IMR-90 (cell line): ENCODE measurements around the gene NDRG2. TPM values are rescaled to one million over a fixed set of nuclear protein-coding genes. Genes with fewer than 3 reads are reported as not detected.

Experiments used
- ATAC-seq: fragments of 200-7000 bp; cut with Tn5 transposase; 2 replicates; pipeline ENCODE4 v1.9.1; 2020; ENCODE audit warnings: low read depth, mild to moderate bottlenecking, moderate library complexity
- BruUV-seq: library from RNA; stranded (reverse); fragments of 400-500 nt; replicated peaks from 2 replicates; lab custom pipeline; 2021; lab: Mats Ljungman, UMichigan
- CTCF ChIA-PET: fragments of 300-600 bp; formaldehyde crosslinking; extraction: SDS; loops from one replicate; lab custom pipeline; 2021; ENCODE audit warnings: antibody characterized with exemption; lab: Yijun Ruan, JAX
- POLR2A ChIA-PET: fragments of 300-600 bp; sonication (Branson Sonifier 250); formaldehyde crosslinking; loops from one replicate; lab custom pipeline; 2022; ENCODE audit warnings: antibody characterized with exemption; ENCODE audit not compliant: unreplicated experiment; lab: Charles Lee
- DNase-seq: peaks from one replicate; pipeline ENCODE4 v3.0.0; 2013
- H2AFZ ChIP-seq: replicated peaks from 2 replicates; pipeline ENCODE3; 2013; ENCODE audit warnings: low read length, mild to moderate bottlenecking; ENCODE audit not compliant: poor library complexity
- H2AK5ac ChIP-seq: 2 replicates; pipeline ENCODE4 v1.6.1; 2013; ENCODE audit warnings: low read depth, low read length, inconsistent platforms
- H2AK9ac ChIP-seq: replicated peaks from 2 replicates; pipeline ENCODE3; 2013; ENCODE audit warnings: mild to moderate bottlenecking, low read depth, low read length, moderate library complexity; ENCODE audit not compliant: poor library complexity
- H2BK120ac ChIP-seq: 2 replicates; pipeline ENCODE4 v1.6.1; 2013; ENCODE audit warnings: low read depth, low read length, inconsistent platforms
- H2BK15ac ChIP-seq: 3 replicates; pipeline ENCODE4 v1.6.1; 2013; ENCODE audit warnings: low read depth, low read length, inconsistent platforms
- H2BK20ac ChIP-seq: 2 replicates; pipeline ENCODE4 v1.6.1; 2013; ENCODE audit warnings: low read depth, mild to moderate bottlenecking, inconsistent platforms, low read length, moderate library complexity
- H2BK5ac ChIP-seq: 2 replicates; pipeline ENCODE4 v1.6.1; 2013; ENCODE audit warnings: mild to moderate bottlenecking, low read depth, low read length, inconsistent platforms; ENCODE audit not compliant: poor library complexity, severe bottlenecking
- H3K14ac ChIP-seq: replicated peaks from 2 replicates; pipeline ENCODE4 v1.6.1; 2013; ENCODE audit warnings: low read depth, low read length, inconsistent platforms
- H3K18ac ChIP-seq: 2 replicates; pipeline ENCODE4 v1.6.1; 2013; ENCODE audit warnings: low read depth, low read length, control low read depth
- H3K23ac ChIP-seq: 2 replicates; pipeline ENCODE4 v1.6.1; 2013; ENCODE audit warnings: low read depth, low read length, inconsistent platforms
- H3K27ac ChIP-seq: 2 replicates; pipeline ENCODE4 v1.5.1; 2013; ENCODE audit warnings: mild to moderate bottlenecking, control low read depth, low read length; ENCODE audit not compliant: insufficient read depth
- H3K27me3 ChIP-seq: 2 replicates; pipeline ENCODE4 v1.6.1; 2013; ENCODE audit warnings: low read length; ENCODE audit not compliant: control insufficient read depth, insufficient read depth
- H3K36me3 ChIP-seq: 2 replicates; pipeline ENCODE4 v1.6.1; 2013; ENCODE audit warnings: low read length, mixed read lengths; ENCODE audit not compliant: control insufficient read depth, insufficient read depth
- H3K4ac ChIP-seq: 2 replicates; pipeline ENCODE4 v1.6.1; 2013; ENCODE audit warnings: low read depth, low read length, inconsistent platforms
- H3K4me1 ChIP-seq: 2 replicates; pipeline ENCODE4 v1.6.1; 2013; ENCODE audit warnings: low read length, mixed read lengths; ENCODE audit not compliant: control insufficient read depth, insufficient read depth
- H3K4me2 ChIP-seq: 2 replicates; pipeline ENCODE4 v1.6.1; 2013; ENCODE audit warnings: low read depth, mild to moderate bottlenecking, control low read depth, low read length, moderate library complexity
- H3K4me3 ChIP-seq: 2 replicates; pipeline ENCODE4 v1.5.1; 2013; ENCODE audit warnings: low read depth, mild to moderate bottlenecking, control low read depth, low read length, moderate library complexity; ENCODE audit not compliant: insufficient read depth
- H3K56ac ChIP-seq: 2 replicates; pipeline ENCODE4 v1.6.1; 2013; ENCODE audit warnings: low read length, inconsistent platforms; ENCODE audit not compliant: insufficient read depth; ENCODE audit errors: extremely low read depth
- H3K79me1 ChIP-seq, 2 experiments: 2 replicates each; pipeline ENCODE4 v1.6.1; 2013; ENCODE audit warnings: low read length in 2 of 2, inconsistent platforms in 1 of 2, low read depth in 1 of 2
- H3K9ac ChIP-seq: 2 replicates; pipeline ENCODE4 v1.6.1; 2013; ENCODE audit warnings: low read depth, low read length, control low read depth
- H3K9me1 ChIP-seq: 2 replicates; pipeline ENCODE4 v1.6.1; 2013; ENCODE audit warnings: low read length, inconsistent platforms; ENCODE audit not compliant: insufficient read depth
- H3K9me3 ChIP-seq: 2 replicates; pipeline ENCODE4 v1.6.1; 2013; ENCODE audit warnings: low read length; ENCODE audit not compliant: control insufficient read depth, insufficient read depth
- H4K20me1 ChIP-seq: 2 replicates; pipeline ENCODE4 v1.6.1; 2013; ENCODE audit warnings: low read length, inconsistent platforms; ENCODE audit not compliant: insufficient read depth
- H4K5ac ChIP-seq: 2 replicates; pipeline ENCODE4 v1.6.1; 2013; ENCODE audit warnings: mild to moderate bottlenecking, low read depth, low read length, control low read depth
- H4K8ac ChIP-seq, 2 experiments: 2 replicates each; pipeline ENCODE4 v1.6.1; 2013; ENCODE audit warnings: low read depth in 2 of 2, low read length in 2 of 2, control low read depth in 1 of 2, inconsistent platforms in 1 of 2
- H4K91ac ChIP-seq: 2 replicates; pipeline ENCODE4 v1.6.1; 2013; ENCODE audit warnings: low read depth, low read length, inconsistent platforms; ENCODE audit not compliant: insufficient read depth
- BHLHE40 ChIP-seq: fragments of 150-350 bp; IDR thresholded peaks from 2 replicates; pipeline ENCODE4 v1.6.1; 2016; ENCODE audit warnings: mild to moderate bottlenecking, low read depth, low read length
- CEBPB ChIP-seq: IDR thresholded peaks from 2 replicates; pipeline ENCODE4 v1.6.1; 2012; ENCODE audit warnings: low read depth, low read length, improper control_type of control experiment
- CHD1 ChIP-seq: IDR thresholded peaks from 2 replicates; pipeline ENCODE4 v1.6.1; 2012; ENCODE audit warnings: low read depth, low read length, improper control_type of control experiment
- CTCF ChIP-seq: conservative IDR thresholded peaks from 2 replicates; pipeline ENCODE4 v1.5.1; 2012; ENCODE audit warnings: mild to moderate bottlenecking, low read depth, low read length, improper control_type of control experiment
- ELK1 ChIP-seq: fragments of 150-350 bp; IDR thresholded peaks from 2 replicates; pipeline ENCODE4 v1.6.1; 2016; ENCODE audit warnings: low read depth, mild to moderate bottlenecking, low read length, moderate library complexity, borderline replicate concordance
- MAFK ChIP-seq: IDR thresholded peaks from 2 replicates; pipeline ENCODE4 v1.6.1; 2012; ENCODE audit warnings: low read depth, low read length, improper control_type of control experiment
- MAZ ChIP-seq: IDR thresholded peaks from 2 replicates; pipeline ENCODE4 v1.6.1; 2012; ENCODE audit warnings: low read depth, mild to moderate bottlenecking, low read length, improper control_type of control experiment, moderate library complexity, borderline replicate concordance
- MXI1 ChIP-seq: IDR thresholded peaks from 2 replicates; pipeline ENCODE4 v1.6.1; 2012; ENCODE audit warnings: low read depth, mild to moderate bottlenecking, low read length, moderate library complexity, borderline replicate concordance
- NFE2L2 ChIP-seq: fragments of 150-350 bp; IDR thresholded peaks from 2 replicates; pipeline ENCODE4 v1.6.1; 2016; ENCODE audit warnings: low read depth, mild to moderate bottlenecking, low read length
- POLR2A ChIP-seq: IDR thresholded peaks from 2 replicates; pipeline ENCODE4 v1.6.1; 2012; ENCODE audit warnings: mild to moderate bottlenecking, low read depth, low read length
- RAD21 ChIP-seq: IDR thresholded peaks from 2 replicates; pipeline ENCODE4 v1.6.1; 2012; ENCODE audit warnings: low read length, improper control_type of control experiment
- RCOR1 ChIP-seq: IDR thresholded peaks from 2 replicates; pipeline ENCODE4 v1.6.1; 2012; ENCODE audit warnings: mild to moderate bottlenecking, low read length, improper control_type of control experiment; ENCODE audit not compliant: insufficient replicate concordance
- RFX5 ChIP-seq: IDR thresholded peaks from 2 replicates; pipeline ENCODE4 v1.8.0; 2012; ENCODE audit warnings: low read depth, mild to moderate bottlenecking, low read length, moderate library complexity
- SMC3 ChIP-seq: fragments of 150-350 bp; IDR thresholded peaks from 2 replicates; pipeline ENCODE4 v1.6.1; 2016; ENCODE audit warnings: low read depth, mild to moderate bottlenecking, antibody characterized with exemption, low read length, moderate library complexity
- WGBS, 2 experiments: methylation state at CpG; one replicate each; pipeline versions ENCODE4 v1.1.5 to v1.1.7; 2013; ENCODE audit warnings: missing lambda C conversion rate in 2 of 2; ENCODE audit not compliant: insufficient read length in 1 of 2; ENCODE audit errors: extremely low coverage in 2 of 2; 5-methylcytosine and 5-hydroxymethylcytosine counted together
- dilution Hi-C: fragments of 300-500 bp; cut with HindIII; formaldehyde crosslinking; loops from one replicate; pipeline ENCODE4 v1.14.3; 2018; ENCODE audit warnings: low sequenced_read_pairs; ENCODE audit not compliant: unreplicated experiment
- in situ Hi-C: fragments of 300-500 bp; cut with MboI; formaldehyde crosslinking; loops from 3 replicates; pipeline ENCODE4 v1.14.3; 2019; ENCODE audit warnings: low sequenced_read_pairs, inconsistent platforms, mixed read lengths
- intact Hi-C: fragments of 100-400 bp; cut with micrococcal nuclease; formaldehyde crosslinking; loops from 2 replicates; pipeline ENCODE4 v1.10.0; 2022
- polyA plus RNA-seq, 3 experiments: library from polyadenylated mRNA; depleted of rRNA; stranded (reverse); fragments of >200 nt; gene quantifications; 2 replicates each; pipeline ENCODE4 v1.2.3, GENCODE V29; 2012; ENCODE audit warnings: low replicate concordance in 1 of 3
- total RNA-seq: library from RNA; depleted of rRNA; stranded (reverse); fragments of >200 nt; gene quantifications from 2 replicates; pipeline ENCODE4 v1.2.3, GENCODE V29; 2012
- TF ChIP-seq, protein P1 (sequence below): fragments of 150-350 bp; IDR thresholded peaks from 2 replicates; pipeline ENCODE4 v1.6.1; 2017; ENCODE audit warnings: mild to moderate bottlenecking, antibody characterized with exemption, low read length, low read depth

The NDRG2 gene
- total and polyA plus RNA-seq, 2 of the 4 experiments (the other 2 are of a cell fraction): 0.36 to 1.5 TPM

DNA sequence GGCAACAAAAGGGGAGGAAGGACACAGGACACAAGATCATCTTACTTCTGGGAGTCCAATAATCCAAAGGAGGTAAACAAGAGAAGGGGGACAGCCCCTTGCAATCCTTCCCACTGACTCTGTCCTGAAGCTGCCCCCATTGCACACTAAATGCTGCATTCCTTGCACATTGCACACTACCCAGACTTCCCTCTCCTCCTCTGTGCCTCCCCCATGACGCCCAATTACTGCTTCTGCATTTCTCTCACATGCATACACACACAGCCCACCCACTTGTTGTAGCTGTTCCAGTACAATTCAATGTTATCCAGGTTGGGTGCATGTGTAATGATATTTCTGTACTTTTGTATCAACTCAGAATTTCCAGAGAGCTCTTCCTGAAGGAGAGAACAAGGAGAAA, 5.5 kb downstream of the NDRG2 start:
- H3K56ac ChIP-seq: no peak overlapping the region
- H3K36me3 ChIP-seq: no peaks in the 10 kb centered on the region
- WGBS, 2 experiments: no CpG with 5 or more reads among the region's 1 CpG
- H4K91ac ChIP-seq: no peak overlapping the region
- no peaks in the 10 kb centered on the region for H3K4me1 ChIP-seq
- dilution Hi-C loops: no loop called here
- intact Hi-C loops: no loop called here
- H2BK20ac ChIP-seq: no peak overlapping the region
- no peaks in the 10 kb centered on the region for H3K9me3 ChIP-seq
- H3K4me3 ChIP-seq: no peak overlapping the region
- DNase-seq (peak; percentile 7), ATAC-seq (0 out of 2 replicates have a peak, but pooled peaks have one; percentile 24)
- no TSS peak for BruUV-seq
- no peaks in the 10 kb centered on the region for H3K9me1 ChIP-seq
- ChIA-PET CTCF (interaction anchor here (1.0 to 1.1 kb wide), 3 partner anchors 48 to 85 kb away, joined by 3 read pairs; no protein-coding TSS in a partner anchor), POLR2A (no interaction called here)
- no peak for TF ChIP-seq POLR2A
- TF ChIP-seq CTCF: no peak
- no peak for TF ChIP-seq BHLHE40
- TF ChIP-seq NFE2L2: no peak
- TF ChIP-seq RCOR1: no peak
- TF ChIP-seq MAZ: no peak
- TF ChIP-seq, protein P1, sequence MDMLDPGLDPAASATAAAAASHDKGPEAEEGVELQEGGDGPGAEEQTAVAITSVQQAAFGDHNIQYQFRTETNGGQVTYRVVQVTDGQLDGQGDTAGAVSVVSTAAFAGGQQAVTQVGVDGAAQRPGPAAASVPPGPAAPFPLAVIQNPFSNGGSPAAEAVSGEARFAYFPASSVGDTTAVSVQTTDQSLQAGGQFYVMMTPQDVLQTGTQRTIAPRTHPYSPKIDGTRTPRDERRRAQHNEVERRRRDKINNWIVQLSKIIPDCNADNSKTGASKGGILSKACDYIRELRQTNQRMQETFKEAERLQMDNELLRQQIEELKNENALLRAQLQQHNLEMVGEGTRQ: no peak
- no peak for TF ChIP-seq CHD1
- no peak for TF ChIP-seq RAD21
- TF ChIP-seq ELK1: no peak
- TF ChIP-seq MAFK: no peak
- TF ChIP-seq RFX5: no peak
- no peak for TF ChIP-seq CEBPB
- no peak for TF ChIP-seq SMC3
- no peak for TF ChIP-seq MXI1
- no peak overlapping the region for H3K4ac ChIP-seq
- H4K8ac ChIP-seq: no peak overlapping the region
- H3K23ac ChIP-seq: no peak overlapping the region
- H3K9ac ChIP-seq: no peak overlapping the region
- H2AFZ ChIP-seq: no peak overlapping the region
- H3K4me2 ChIP-seq: no peak overlapping the region
- no peak overlapping the region for H2BK5ac ChIP-seq
- in situ Hi-C loops: loop anchor here (5.0 kb wide), 1 partner anchor 83 kb away; the partner anchor contains the start of gene TMEM253
- H3K27ac ChIP-seq: no peak overlapping the region
- no peak overlapping the region for H4K5ac ChIP-seq
- H3K27me3 ChIP-seq: peaks cover 45% of the 10 kb centered on the region
- H3K14ac ChIP-seq: no peak overlapping the region
- H2BK15ac ChIP-seq: no peak overlapping the region
- H4K20me1 ChIP-seq: no peaks in the 10 kb centered on the region
- no peak overlapping the region for H2AK9ac ChIP-seq
- H3K18ac ChIP-seq: no peak overlapping the region
- H3K79me1 ChIP-seq: no peaks in the 10 kb centered on the region
- 0 out of 2 replicates have a peak overlapping the region, but pooled peaks have one; percentile 14 for H2AK5ac ChIP-seq
- H2BK120ac ChIP-seq: no peak overlapping the region
